HG03280 (cell line): ENCODE results near the gene PRDM16.

ENCODE experiments used
- ATAC-seq: cut with Tn5 transposase; IDR thresholded peaks from one replicate; pipeline ENCODE4 v1.9.1; 2021; ENCODE audit warnings: mild to moderate bottlenecking, moderate library complexity; ENCODE audit not compliant: unreplicated experiment

Gene PRDM16

GRCh38 chr1:3360646-3361257 lies 291.7 kb downstream of the PRDM16 start:
- ATAC-seq = no peak

GRCh38 chr1:3363023-3363422 lies 294.0 kb downstream of the PRDM16 start:
- ATAC-seq = no peak

- no peak for ATAC-seq
Observed at GRCh38 chr1:3363756-3364155, 294.8 kb downstream of the PRDM16 start.

GRCh38 chr1:3364551-3364950 lies 295.5 kb downstream of the PRDM16 start:
- ATAC-seq = no peak

GRCh38 chr1:3364983-3365382 lies 296.0 kb downstream of the PRDM16 start:
- ATAC-seq = no peak

- ATAC-seq = no peak
Observed at GRCh38 chr1:3365523-3366125, 296.6 kb downstream of the PRDM16 start.

GRCh38 chr1:3366126-3367051 lies 297.4 kb downstream of the PRDM16 start:
- ATAC-seq = no peak

- no peak for ATAC-seq
Observed at GRCh38 chr1:3367376-3367775, 298.4 kb downstream of the PRDM16 start.

- no peak for ATAC-seq
Observed at GRCh38 chr1:3368059-3368458, 299.1 kb downstream of the PRDM16 start.

GRCh38 chr1:3368711-3369445 lies 299.9 kb downstream of the PRDM16 start:
- ATAC-seq = no peak

- no peak for ATAC-seq
Observed at GRCh38 chr1:3369446-3370076, 300.6 kb downstream of the PRDM16 start.

GRCh38 chr1:3370856-3371703 lies 302.1 kb downstream of the PRDM16 start:
- ATAC-seq = no peak

- no peak for ATAC-seq
Observed at GRCh38 chr1:3372317-3372716, 303.3 kb downstream of the PRDM16 start.

- no peak for ATAC-seq
Observed at GRCh38 chr1:3373175-3373574, 304.2 kb downstream of the PRDM16 start.

GRCh38 chr1:3373700-3374405 lies 304.9 kb downstream of the PRDM16 start:
- ATAC-seq = no peak

GRCh38 chr1:3375245-3375644 lies 306.2 kb downstream of the PRDM16 start:
- no peak for ATAC-seq

- ATAC-seq = no peak
Observed at GRCh38 chr1:3377166-3377565, 308.2 kb downstream of the PRDM16 start.

GRCh38 chr1:3377604-3378279 lies 308.7 kb downstream of the PRDM16 start:
- no peak for ATAC-seq
